ENCODE measurements around the gene MPIG6B. TPM values are rescaled to one million over a fixed set of nuclear protein-coding genes. Genes with fewer than 3 reads are reported as not detected.

Gene MPIG6B
- polyA plus RNA-seq, 10 donors: 0.52 to 1.8 (median 0.82) TPM

DNA sequence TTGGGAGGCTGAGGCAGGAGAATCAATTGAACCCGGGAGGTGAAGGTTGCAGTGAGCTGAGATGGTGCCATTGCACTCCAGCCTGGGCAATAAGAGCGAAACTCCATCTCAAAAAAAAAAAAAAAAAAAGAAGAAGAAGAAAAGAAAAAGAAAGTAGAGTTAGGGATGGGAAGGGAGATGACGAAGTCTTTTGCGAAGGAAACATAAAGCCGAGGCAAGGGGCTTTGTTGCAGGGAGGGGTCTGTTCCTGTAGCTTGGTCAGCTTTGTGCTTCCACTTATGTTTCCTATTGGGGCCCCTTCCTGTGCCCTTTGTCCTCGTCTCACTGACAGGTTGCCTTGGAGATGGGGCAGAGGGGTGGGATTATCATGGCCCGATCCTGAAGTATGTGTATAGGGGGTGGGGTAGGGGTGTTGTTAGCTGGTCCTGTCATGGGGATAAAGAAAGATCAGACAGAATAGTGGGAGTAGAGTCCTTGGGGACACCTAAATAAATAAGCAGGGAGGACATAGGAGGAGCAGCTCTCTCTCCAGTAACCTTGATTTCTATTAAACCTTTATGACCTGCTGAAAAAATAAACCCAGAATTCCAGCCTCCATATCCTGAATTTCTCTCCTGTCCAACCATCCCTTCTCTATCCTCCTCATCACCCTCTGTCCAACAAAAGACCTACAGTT, 14.3 kb downstream of the MPIG6B start:
- DNase-seq: peak in 1 of 3 donors; percentile 65

GRCh38 chr6:31737991-31738979, 15.1 kb downstream of the MPIG6B start:
- peak; percentile 69 to 83 (median 74) for DNase-seq

- peak; percentile 98 to 99 (median 99) for DNase-seq
These were observed 16.6 kb downstream of the MPIG6B start, which contains the start of gene MSH5 for GRCh38 chr6:31739639-31740396. TSS of gene MSH5 (plus strand) at chr6:31740005. CDS start at chr6:31740467, 462 bp downstream.

- DNase-seq: no peak
These were observed 17.4 kb downstream of the MPIG6B start for GRCh38 chr6:31740397-31741223.

GRCh38 chr6:31741815-31742214, 18.6 kb downstream of the MPIG6B start:
- no peak for DNase-seq

GRCh38 chr6:31742894-31743293, 19.7 kb downstream of the MPIG6B start:
- no peak for DNase-seq

GRCh38 chr6:31744422-31744821, 21.2 kb downstream of the MPIG6B start:
- DNase-seq: no peak

GRCh38 chr6:31749301-31750036, 26.3 kb downstream of the MPIG6B start:
- no peak for DNase-seq

- DNase-seq: no peak
These were observed 27.3 kb downstream of the MPIG6B start for GRCh38 chr6:31750411-31751022.

- DNase-seq: no peak
These were observed 29.7 kb downstream of the MPIG6B start for GRCh38 chr6:31752739-31753319.

GRCh38 chr6:31758281-31758680, 35.1 kb downstream of the MPIG6B start:
- no peak for DNase-seq

DNA sequence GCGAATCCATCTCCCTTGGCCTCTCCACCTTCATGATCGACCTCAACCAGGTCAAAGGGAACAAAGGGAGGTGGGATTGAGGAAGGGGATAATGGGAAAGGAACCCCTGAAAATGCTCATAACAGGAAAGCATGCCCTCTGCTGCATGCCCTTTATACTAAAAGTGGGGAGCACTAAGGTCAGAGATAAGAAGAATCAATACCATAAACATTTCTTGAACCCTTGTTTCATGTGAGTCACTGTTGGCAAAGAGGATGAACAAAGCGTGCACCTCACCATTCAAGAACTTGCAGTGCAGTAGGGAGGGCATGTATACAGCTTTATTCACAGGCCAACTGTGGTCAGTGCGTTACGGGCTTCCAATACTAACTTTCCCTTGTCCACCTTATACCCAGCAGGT, 37.6 kb downstream of the MPIG6B start:
- no peak for DNase-seq

DNA sequence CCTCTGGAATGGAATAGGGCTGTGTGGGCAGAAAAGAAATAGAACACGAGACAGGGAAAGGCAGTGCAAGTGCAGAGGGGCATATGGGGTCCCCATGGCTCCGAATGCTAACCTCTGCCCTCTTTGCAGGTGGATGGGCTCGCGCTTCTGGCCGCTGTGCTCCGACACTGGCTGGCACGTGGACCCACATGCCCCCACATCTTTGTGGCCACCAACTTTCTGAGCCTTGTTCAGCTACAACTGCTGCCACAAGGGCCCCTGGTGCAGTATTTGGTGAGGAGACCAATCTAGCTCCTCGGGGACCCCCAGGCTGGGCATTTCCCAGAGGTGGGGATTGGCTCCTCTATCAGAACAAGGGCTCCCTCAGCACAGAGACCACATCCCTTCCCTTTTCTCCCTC, 38.2 kb downstream of the MPIG6B start:
- DNase-seq: no peak

GRCh38 chr6:31762356-31762755, 39.2 kb downstream of the MPIG6B start, which contains the start of gene SAPCD1:
TSS of gene SAPCD1 (plus strand) at chr6:31762656. CDS start at chr6:31763055, 399 bp downstream.
- no peak for DNase-seq

DNA sequence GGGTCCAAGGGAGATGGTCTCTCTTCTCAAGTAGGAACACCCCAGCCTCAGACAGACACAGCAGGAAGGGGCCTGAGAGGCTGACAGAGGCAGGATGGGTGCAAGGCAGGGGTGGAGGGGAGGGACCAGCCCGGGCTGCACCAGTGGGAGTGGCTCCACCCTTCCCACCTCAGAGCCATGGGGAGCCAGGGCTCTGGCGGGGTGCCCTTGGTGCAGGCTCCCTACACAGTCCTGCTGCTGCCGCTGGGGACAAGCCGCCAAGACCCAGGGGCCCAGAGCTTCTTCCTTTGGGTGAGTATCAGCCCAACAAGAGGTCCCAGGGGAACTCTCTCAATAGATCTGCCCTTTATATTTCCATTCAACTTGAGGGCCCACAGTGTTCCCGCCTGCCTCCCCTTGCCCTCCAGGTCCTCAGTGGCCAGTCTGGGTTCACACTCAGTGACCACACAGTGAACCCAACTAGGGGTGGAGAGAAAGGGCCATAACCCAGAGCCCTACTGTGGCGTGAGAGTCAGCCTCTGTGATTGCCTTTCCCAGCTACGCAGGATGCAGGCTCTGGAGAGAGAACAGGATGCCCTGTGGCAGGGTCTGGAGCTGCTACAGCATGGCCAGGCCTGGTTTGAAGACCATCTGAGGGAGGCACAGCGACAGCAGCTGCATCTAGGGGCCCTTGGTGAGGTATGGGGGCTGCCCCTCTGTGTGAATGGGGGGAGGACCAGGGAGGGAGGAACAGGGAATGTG, 39.9 kb downstream of the MPIG6B start:
- DNase-seq: no peak

DNA sequence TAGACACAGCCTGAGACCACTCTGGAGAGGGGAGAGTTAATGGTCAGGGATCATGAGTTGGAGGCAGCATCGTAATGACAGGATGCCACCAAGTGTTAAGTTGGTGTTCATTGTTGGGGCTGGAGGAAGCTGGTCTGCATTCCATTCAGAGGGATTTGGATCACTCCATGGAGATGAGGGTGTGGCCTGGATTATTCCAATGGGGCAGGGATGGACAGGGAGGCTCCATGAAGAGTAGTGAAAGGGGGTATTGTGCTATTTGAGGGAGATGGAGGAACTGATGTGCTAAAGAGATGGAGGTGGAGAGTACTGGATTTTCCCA, 40.4 kb downstream of the MPIG6B start:
- peak in 2 of 3 donors; percentile 26 to 48 for DNase-seq

GRCh38 chr6:31764198-31764597, 41.0 kb downstream of the MPIG6B start:
- DNase-seq: no peak

GRCh38 chr6:31765559-31765909, 42.4 kb downstream of the MPIG6B start:
- DNase-seq: no peak
